SK-N-MC (cell line): Measurements from ENCODE around the gene MADD.

Source experiments
- EZH2 ChIP-seq: fragments of 200-600 bp; sonication (generic); IDR thresholded peaks from one replicate; pipeline ENCODE4 v1.6.1; 2017; ENCODE audit warnings: antibody characterized with exemption
- FOXP2 ChIP-seq: optimal IDR thresholded peaks from 2 replicates; pipeline ENCODE3; 2011; ENCODE audit warnings: mild to moderate bottlenecking, moderate library complexity; ENCODE audit not compliant: insufficient read depth; ENCODE audit errors: extremely low read length, control extremely low read depth
- POLR2AphosphoS5 ChIP-seq: IDR thresholded peaks from 2 replicates; pipeline ENCODE4 v1.6.1; 2012; ENCODE audit warnings: mild to moderate bottlenecking, low read depth, low read length, borderline replicate concordance

GRCh38 chr11:47352556-47352955 lies 82.6 kb downstream of the MADD start, which contains the start of gene MYBPC3:
- TF ChIP-seq POLR2AphosphoS5 (no peak), EZH2 (no peak), FOXP2 (no peak)
